IPS-20b (cell line): ENCODE data around the gene MIA3.
"Not testable (repeated sequence)": the region's sequence is repeated elsewhere in the genome, so short reads cannot be mapped to it uniquely, and the experiment has no call there.

Source experiments
- H3K27ac ChIP-seq: one replicate; pipeline ENCODE4 v1.5.1; 2013; ENCODE audit warnings: low read length
- H3K27me3 ChIP-seq: 2 replicates; pipeline ENCODE4 v1.6.1; 2013; ENCODE audit warnings: mild to moderate bottlenecking, low read length, inconsistent platforms; ENCODE audit not compliant: insufficient read depth
- H3K36me3 ChIP-seq: 2 replicates; pipeline ENCODE4 v1.6.1; 2013; ENCODE audit warnings: low read depth, mild to moderate bottlenecking, inconsistent platforms, low read length, moderate library complexity; ENCODE audit not compliant: insufficient read depth
- H3K4me1 ChIP-seq: 2 replicates; pipeline ENCODE4 v1.6.1; 2013; ENCODE audit warnings: mild to moderate bottlenecking, control low read depth, inconsistent platforms, low read length, moderate library complexity; ENCODE audit not compliant: insufficient read depth
- H3K4me3 ChIP-seq: 2 replicates; pipeline ENCODE4 v1.5.1; 2013; ENCODE audit warnings: mild to moderate bottlenecking, low read length, inconsistent platforms
- H3K9ac ChIP-seq: 2 replicates; pipeline ENCODE4 v1.6.1; 2013; ENCODE audit warnings: low read depth, mild to moderate bottlenecking, inconsistent platforms, low read length, moderate library complexity
- H3K9me3 ChIP-seq: 2 replicates; pipeline ENCODE4 v1.6.1; 2013; ENCODE audit warnings: mild to moderate bottlenecking, low read depth, low read length, inconsistent platforms; ENCODE audit not compliant: insufficient read depth

MIA3 gene

GRCh38 chr1:222652676-222653075 is 34.8 kb downstream of the MIA3 start:
- no peak overlapping the region for H3K27ac ChIP-seq
- no peak overlapping the region for H3K9ac ChIP-seq
- no peak overlapping the region for H3K4me3 ChIP-seq
- peaks cover 90% of the 10 kb centered on the region for H3K36me3 ChIP-seq
- H3K27me3 ChIP-seq: no peaks in the 10 kb centered on the region
- no peaks in the 10 kb centered on the region; the same call in 1 of the 2 replicates for H3K9me3 ChIP-seq
- H3K4me1 ChIP-seq: no peaks in the 10 kb centered on the region

DNA sequence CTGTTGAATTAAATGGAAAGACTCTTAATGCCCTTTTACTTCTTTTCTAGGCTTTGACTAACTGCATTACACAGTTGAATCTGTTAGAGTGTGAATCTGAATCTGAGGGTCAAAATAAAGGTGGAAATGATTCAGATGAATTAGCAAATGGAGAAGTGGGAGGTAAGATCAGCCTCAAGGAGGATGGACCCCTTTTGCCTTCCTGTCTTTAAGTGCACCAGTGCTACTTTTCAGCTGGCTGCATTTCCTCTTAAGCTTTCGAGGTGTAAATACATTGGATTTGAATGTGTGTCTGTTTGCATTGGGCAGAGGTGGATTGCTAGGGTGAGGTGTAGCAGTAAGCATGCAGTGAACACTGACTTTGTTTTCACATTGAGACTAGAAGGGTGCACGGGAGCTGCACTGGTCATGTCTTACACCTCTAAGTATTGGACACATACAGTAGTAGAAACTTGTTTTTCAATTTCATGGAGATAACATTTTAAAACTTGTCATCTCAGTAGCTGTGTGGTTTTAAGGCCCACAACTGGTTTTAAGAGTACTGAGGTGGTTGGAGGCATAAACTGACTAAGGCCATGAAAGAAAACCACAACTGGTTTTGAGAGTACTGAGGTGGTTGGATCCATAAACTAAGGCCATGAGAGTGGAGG is 35.4 kb downstream of the MIA3 start:
- peaks cover 96% of the 10 kb centered on the region for H3K36me3 ChIP-seq
- H3K9ac ChIP-seq: no peak overlapping the region
- no peaks in the 10 kb centered on the region for H3K4me1 ChIP-seq
- H3K27ac ChIP-seq: no peak overlapping the region
- H3K4me3 ChIP-seq: no peak overlapping the region
- H3K9me3 ChIP-seq: no peaks in the 10 kb centered on the region; the same call in 1 of the 2 replicates
- H3K27me3 ChIP-seq: no peaks in the 10 kb centered on the region

DNA sequence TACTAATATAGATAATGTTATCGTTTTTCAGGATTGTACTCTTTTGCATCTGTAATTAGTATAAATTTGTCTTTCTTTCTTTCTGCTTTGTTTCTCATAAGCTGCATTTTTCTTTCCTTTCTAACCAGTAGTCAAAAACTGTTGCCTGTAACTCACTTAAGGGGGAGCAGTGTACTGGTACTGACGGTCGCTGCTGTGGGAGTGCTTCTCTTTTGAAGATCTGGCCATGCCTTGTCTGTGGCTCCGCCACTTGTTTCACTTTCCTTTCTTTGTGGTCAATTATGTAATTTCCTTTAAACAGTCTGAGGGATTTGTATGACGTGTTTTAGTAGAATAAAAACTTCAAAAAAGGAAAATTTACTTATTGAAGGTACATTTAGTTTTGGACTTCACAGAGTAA is 37.0 kb downstream of the MIA3 start:
- Histone ChIP-seq H3K27me3 (no peaks in the 10 kb centered on the region), H3K9me3 (no peaks in the 10 kb centered on the region; the same call in 1 of the 2 replicates), H3K36me3 (peaks cover 97% of the 10 kb centered on the region), H3K4me1 (no peaks in the 10 kb centered on the region), H3K9ac (no peak overlapping the region), H3K27ac (no peak overlapping the region), H3K4me3 (no peak overlapping the region)

DNA sequence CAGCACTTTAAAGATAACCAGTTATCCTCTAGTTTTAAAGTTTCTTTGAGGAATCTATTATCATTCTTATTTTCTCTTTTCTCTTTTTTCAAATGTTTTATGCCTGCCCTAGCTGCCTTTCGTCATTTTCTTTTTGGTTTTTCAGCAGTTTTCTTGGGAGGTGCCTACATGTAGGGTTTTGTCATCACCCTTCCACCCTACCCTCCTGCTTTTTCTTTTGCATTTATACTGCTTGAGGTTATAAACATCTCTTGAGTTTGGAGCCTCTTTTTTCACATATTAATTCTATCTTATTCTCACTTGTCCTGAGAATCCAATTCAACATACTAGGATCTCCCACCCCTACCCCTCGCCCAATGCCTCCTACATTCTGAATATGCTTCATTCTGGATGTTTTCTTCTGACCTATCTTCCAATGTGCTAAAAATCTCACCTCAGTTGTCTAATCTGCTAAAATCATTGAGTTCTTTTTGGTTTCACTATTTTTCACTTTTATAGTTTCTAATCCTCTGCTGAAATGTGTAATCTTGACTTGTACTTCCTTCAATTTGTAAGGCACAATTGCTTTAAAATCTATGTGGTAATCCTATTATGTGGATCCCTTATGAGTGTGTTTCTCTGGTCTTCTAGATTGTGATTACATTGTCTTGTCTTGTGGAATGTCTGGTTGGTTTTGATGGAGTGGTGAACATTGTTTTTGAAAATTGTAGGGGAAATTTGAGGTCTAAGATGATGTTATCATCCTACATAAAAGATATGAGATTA is 38.7 kb downstream of the MIA3 start:
- no peaks in the 10 kb centered on the region; the same call in 1 of the 2 replicates for H3K9me3 ChIP-seq
- no peak overlapping the region for H3K4me3 ChIP-seq
- H3K4me1 ChIP-seq: no peaks in the 10 kb centered on the region
- peaks cover 97% of the 10 kb centered on the region for H3K36me3 ChIP-seq
- no peak overlapping the region for H3K9ac ChIP-seq
- H3K27ac ChIP-seq: no peak overlapping the region
- H3K27me3 ChIP-seq: no peaks in the 10 kb centered on the region

GRCh38 chr1:222657899-222658298 is 40.0 kb downstream of the MIA3 start:
- Histone ChIP-seq H3K36me3 (peaks cover 97% of the 10 kb centered on the region), H3K4me3 (no peak overlapping the region)

DNA sequence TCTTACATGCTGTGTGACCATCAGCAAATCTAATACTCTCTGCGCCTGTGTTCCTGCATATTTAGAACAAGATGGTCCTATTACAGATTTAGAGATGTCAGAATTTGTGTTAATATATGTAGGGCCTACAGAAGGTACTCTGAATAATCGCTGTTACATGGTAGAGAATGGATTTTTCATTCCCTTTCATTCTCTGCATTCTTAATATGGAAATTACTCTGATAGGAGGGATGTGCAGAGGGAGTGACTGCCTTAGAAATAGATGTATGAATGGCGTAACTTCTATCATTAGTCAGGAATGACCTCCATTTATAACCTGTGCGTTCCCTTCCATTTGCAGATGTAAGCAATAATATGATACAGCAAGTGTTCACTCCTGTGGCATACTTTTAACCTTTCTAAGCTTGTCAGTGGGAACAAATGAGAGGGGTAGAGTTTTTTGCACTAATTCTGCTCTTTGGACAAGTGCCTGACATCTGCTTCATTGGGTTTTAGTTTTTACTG is 45.6 kb downstream of the MIA3 start:
- no peaks in the 10 kb centered on the region for H3K9me3 ChIP-seq
- H3K4me3 ChIP-seq: no peak overlapping the region
- no peaks in the 10 kb centered on the region for H3K4me1 ChIP-seq
- H3K27ac ChIP-seq: no peak overlapping the region
- no peaks in the 10 kb centered on the region for H3K27me3 ChIP-seq
- peaks cover 95% of the 10 kb centered on the region for H3K36me3 ChIP-seq
- H3K9ac ChIP-seq: no peak overlapping the region

More at GRCh38 chr1:222657899-222658298, 40.0 kb downstream of the MIA3 start:
- H3K9ac ChIP-seq: no peak overlapping the region
- no peak overlapping the region for H3K27ac ChIP-seq
- no peaks in the 10 kb centered on the region for H3K4me1 ChIP-seq
- no peaks in the 10 kb centered on the region for H3K9me3 ChIP-seq
- H3K27me3 ChIP-seq: no peaks in the 10 kb centered on the region

- Histone ChIP-seq H3K27ac (no peak overlapping the region), H3K36me3 (peaks cover 81% of the 10 kb centered on the region), H3K9ac (no peak overlapping the region)
Observed at GRCh38 chr1:222665964-222666363, 48.1 kb downstream of the MIA3 start.

DNA sequence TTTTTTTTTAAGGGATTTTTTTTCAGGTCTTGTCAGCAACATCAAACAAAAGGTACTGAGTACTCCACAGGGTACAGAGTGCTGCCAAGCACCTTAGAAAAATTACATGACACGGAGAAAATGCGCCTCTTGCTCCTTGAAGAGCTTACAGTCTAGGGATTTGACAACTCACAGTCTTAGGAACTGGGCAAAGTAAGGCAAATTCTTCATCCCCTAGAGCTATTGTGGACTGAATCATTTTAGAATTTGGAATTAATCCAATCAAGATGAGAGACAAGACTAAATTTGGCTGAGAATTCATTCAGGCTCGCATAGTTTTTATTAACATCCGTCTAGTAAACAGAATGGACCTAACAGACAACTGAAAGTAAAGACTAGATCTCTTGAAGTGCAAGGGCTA is 50.3 kb downstream of the MIA3 start:
- H3K4me3 ChIP-seq, H3K9ac ChIP-seq, H3K27ac ChIP-seq, H3K4me1 ChIP-seq, H3K9me3 ChIP-seq, H3K27me3 ChIP-seq: not testable (repeated sequence)
- peaks cover 77% of the 10 kb centered on the region for H3K36me3 ChIP-seq

More at GRCh38 chr1:222665964-222666363, 48.1 kb downstream of the MIA3 start:
- H3K27me3 ChIP-seq: no peaks in the 10 kb centered on the region
- H3K4me1 ChIP-seq: no peaks in the 10 kb centered on the region
- H3K4me3 ChIP-seq: no peak overlapping the region
- no peaks in the 10 kb centered on the region for H3K9me3 ChIP-seq

DNA sequence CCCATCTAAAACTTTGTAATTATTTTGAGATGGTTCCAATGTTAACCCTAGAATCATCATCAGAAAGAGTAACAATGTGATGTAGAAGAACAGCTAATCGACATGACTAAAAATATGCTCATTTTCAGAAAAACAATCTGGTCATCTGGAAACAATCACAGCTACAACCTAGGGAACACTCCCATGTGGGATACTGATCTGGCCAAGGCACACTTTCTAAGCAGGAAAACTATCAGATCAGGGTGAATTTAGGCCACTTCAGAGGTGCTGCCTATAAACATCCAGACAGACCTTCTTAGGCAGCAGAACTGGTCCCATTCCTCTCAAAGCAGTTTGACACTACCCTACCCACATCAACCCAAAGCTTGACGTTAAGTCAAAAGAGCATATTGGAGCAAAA is 51.2 kb downstream of the MIA3 start:
- H3K4me1 ChIP-seq, H3K4me3 ChIP-seq, H3K27ac ChIP-seq, H3K9me3 ChIP-seq, H3K9ac ChIP-seq, H3K27me3 ChIP-seq: not testable (repeated sequence)
- peaks cover 72% of the 10 kb centered on the region for H3K36me3 ChIP-seq

DNA sequence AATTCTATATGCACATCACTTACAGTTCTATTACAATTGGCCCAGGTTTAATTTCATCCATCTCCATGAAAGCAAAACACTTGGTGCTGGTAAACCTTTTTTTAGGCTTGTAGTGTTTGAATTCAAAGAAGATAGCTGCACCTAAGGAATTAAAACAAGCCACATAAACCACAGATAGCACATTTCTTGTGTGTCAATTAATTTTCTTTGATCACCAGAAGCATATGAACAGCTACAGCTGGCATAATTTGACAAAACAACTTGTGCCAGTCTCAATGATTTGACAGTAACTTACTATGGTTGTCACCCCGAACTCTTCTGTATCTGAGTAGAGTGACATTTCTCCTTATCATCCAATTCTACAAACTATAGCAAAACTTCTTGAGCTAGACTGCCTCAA is 52.2 kb downstream of the MIA3 start:
- Histone ChIP-seq H3K4me3 (no peak overlapping the region), H3K27ac (no peak overlapping the region), H3K4me1 (no peaks in the 10 kb centered on the region), H3K27me3 (no peaks in the 10 kb centered on the region), H3K36me3 (peaks cover 71% of the 10 kb centered on the region), H3K9ac (no peak overlapping the region), H3K9me3 (no peaks in the 10 kb centered on the region)

- no peaks in the 10 kb centered on the region for H3K27me3 ChIP-seq
- H3K27ac ChIP-seq: no peak overlapping the region
- H3K9me3 ChIP-seq: no peaks in the 10 kb centered on the region
- H3K9ac ChIP-seq: no peak overlapping the region
- no peaks in the 10 kb centered on the region for H3K4me1 ChIP-seq
- no peak overlapping the region for H3K4me3 ChIP-seq
- peaks cover 30% of the 10 kb centered on the region for H3K36me3 ChIP-seq
Observed at GRCh38 chr1:222680080-222680479, 62.2 kb downstream of the MIA3 start.

DNA sequence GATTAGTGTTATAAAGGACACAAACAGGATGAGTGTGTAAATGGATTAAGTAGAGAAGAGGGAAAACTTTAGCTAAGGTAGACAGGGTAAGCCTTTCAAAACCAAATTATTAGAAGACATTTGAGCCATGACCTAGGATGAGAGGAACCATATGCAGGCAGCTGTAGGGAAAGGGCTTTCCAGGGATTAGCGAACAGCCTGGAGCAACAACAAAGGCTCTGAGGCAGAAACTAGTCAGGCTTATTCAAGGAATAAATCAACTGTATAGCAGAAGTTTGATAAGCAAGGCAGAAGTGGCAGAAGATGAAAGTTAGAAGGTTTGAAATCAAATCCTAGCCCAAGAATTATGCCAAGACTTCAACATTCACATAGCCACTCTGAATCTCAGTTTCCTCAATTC is 73.1 kb downstream of the MIA3 start:
- H3K27me3 ChIP-seq: no peaks in the 10 kb centered on the region
- no peaks in the 10 kb centered on the region for H3K9me3 ChIP-seq
- no peaks in the 10 kb centered on the region for H3K4me1 ChIP-seq
- H3K36me3 ChIP-seq: peaks cover 31% of the 10 kb centered on the region
- no peak overlapping the region for H3K4me3 ChIP-seq
- H3K27ac ChIP-seq: no peak overlapping the region
- H3K9ac ChIP-seq: no peak overlapping the region
